ENCODE results near the gene ZFYVE27. TPM values are rescaled to one million over a fixed set of nuclear protein-coding genes. Genes with fewer than 3 reads are reported as not detected.

ZFYVE27 gene
- polyA plus RNA-seq, 3 donors, result 6.2 to 31.1 (median 9.7) TPM

DNA sequence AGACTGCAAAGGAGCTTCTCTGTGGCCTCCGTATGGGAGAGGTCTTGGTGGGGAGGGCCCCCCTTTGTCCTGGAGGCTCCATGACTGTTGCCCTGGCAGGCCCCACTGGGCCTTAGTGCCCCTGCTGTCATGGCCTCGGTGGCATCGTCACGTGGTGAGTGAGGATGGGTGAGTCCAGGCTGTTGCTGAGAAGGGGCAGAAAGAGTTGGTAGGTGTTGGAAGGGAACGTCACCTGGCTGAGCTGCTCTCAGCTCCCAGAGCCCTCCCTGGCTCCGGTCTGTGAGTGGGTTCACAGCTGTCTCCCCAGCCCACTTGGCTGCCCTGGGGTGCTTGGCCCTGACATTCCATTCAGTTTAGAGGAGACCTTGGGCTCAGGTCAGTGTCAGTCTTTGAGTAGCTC is 18.8 kb downstream of the ZFYVE27 start:
- Histone ChIP-seq H3K27me3 (ENCODE audit: control insufficient read depth in 2 of 2, insufficient read depth in 2 of 2, low read length in 2 of 2) (no peaks in the 10 kb centered on the region), H3K27ac (ENCODE audit: low read depth in 1 of 2, low read length in 2 of 2) (no peak overlapping the region), H3K4me3 (replicated peaks in 1 of 3; ENCODE audit: low read depth in 2 of 3, low read length in 3 of 3) (no peak overlapping the region), H3K79me2 (ENCODE audit: insufficient read depth, low read length) (no peaks in the 10 kb centered on the region), H3K9ac (ENCODE audit: insufficient read depth, low read length, poor library complexity, severe bottlenecking) (no peak overlapping the region), H3K9me3 (replicated peaks in 1 of 2; ENCODE audit: control insufficient read depth in 1 of 2, insufficient read depth in 1 of 2, low read length in 2 of 2) (no peaks in the 10 kb centered on the region), H4K20me1 (ENCODE audit: insufficient read depth, low read length) (peaks cover 4% of the 10 kb centered on the region), H3K4me1 (ENCODE audit: control insufficient read depth in 1 of 2, insufficient read depth in 2 of 2, low read length in 2 of 2) (no peaks in the 10 kb centered on the region), H3K36me3 (replicated peaks in 1 of 2; ENCODE audit: control insufficient read depth in 1 of 2, insufficient read depth in 2 of 2, low read length in 2 of 2) (peaks cover 91 to 95% of the 10 kb centered on the region in 2 donors), H2AFZ (ENCODE audit: insufficient read depth, low read depth, low read length, poor library complexity, severe bottlenecking) (no peak overlapping the region), H3K4me2 (replicated peaks; ENCODE audit: extremely low read depth, low read length, poor library complexity, severe bottlenecking) (no peak overlapping the region)
- 96% methylated on average over 4 of the region's 6 CpGs for WGBS (ENCODE audit: insufficient coverage)
- H3K36me3 Mint-ChIP-seq, result peaks cover 90 to 98% of the 10 kb centered on the region in 2 donors
- no peak overlapping the region for H3K4me3 Mint-ChIP-seq
- no peaks in the 10 kb centered on the region for H3K4me1 Mint-ChIP-seq
- TF ChIP-seq, protein P1, sequence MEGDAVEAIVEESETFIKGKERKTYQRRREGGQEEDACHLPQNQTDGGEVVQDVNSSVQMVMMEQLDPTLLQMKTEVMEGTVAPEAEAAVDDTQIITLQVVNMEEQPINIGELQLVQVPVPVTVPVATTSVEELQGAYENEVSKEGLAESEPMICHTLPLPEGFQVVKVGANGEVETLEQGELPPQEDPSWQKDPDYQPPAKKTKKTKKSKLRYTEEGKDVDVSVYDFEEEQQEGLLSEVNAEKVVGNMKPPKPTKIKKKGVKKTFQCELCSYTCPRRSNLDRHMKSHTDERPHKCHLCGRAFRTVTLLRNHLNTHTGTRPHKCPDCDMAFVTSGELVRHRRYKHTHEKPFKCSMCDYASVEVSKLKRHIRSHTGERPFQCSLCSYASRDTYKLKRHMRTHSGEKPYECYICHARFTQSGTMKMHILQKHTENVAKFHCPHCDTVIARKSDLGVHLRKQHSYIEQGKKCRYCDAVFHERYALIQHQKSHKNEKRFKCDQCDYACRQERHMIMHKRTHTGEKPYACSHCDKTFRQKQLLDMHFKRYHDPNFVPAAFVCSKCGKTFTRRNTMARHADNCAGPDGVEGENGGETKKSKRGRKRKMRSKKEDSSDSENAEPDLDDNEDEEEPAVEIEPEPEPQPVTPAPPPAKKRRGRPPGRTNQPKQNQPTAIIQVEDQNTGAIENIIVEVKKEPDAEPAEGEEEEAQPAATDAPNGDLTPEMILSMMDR (IDR thresholded peaks at IDR 0.05), result no peak
- no peaks in the 10 kb centered on the region for H3K27me3 Mint-ChIP-seq (ENCODE audit: low read depth in 3 of 3)
- peaks cover 0 to 2% (median 0%) of the 10 kb centered on the region in 7 donors for H3K9me3 Mint-ChIP-seq
- no peak for DNase-seq
- intact Hi-C loops (cut with micrococcal nuclease), result no loop called here
- H3K27ac Mint-ChIP-seq, result no peak overlapping the region

DNA sequence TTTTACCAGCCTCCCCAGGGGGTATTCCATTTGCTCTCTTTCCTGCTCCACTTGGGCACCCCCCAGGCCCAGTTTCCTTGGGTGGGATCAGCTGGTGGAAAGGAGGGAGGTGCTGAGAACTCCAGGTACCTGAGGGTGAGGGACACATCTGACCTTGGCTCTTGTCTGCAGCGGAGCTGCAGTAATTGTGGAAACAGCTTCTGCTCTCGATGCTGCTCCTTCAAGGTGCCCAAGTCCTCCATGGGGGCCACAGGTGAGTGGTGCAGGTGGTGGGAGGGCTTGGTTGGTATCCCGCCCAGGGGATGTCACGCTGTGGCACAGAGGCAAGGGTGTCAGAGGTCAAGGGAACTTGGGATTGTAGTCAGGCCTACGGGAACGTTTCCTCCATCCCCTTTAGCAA is 20.5 kb downstream of the ZFYVE27 start:
- no peaks in the 10 kb centered on the region for H3K4me1 Mint-ChIP-seq
- H3K4me3 Mint-ChIP-seq, result no peak overlapping the region
- no peak overlapping the region for H3K9ac ChIP-seq (ENCODE audit: insufficient read depth, low read length, poor library complexity, severe bottlenecking)
- peaks cover 4% of the 10 kb centered on the region for H4K20me1 ChIP-seq (ENCODE audit: insufficient read depth, low read length)
- H3K27me3 ChIP-seq (ENCODE audit: control insufficient read depth in 2 of 2, insufficient read depth in 2 of 2, low read length in 2 of 2), result no peaks in the 10 kb centered on the region
- no peak for DNase-seq
- H2AFZ ChIP-seq (ENCODE audit: insufficient read depth, low read depth, low read length, poor library complexity, severe bottlenecking), result no peak overlapping the region
- no peak overlapping the region for H3K27ac ChIP-seq (ENCODE audit: low read depth in 1 of 2, low read length in 2 of 2)
- H3K4me1 ChIP-seq (ENCODE audit: control insufficient read depth in 1 of 2, insufficient read depth in 2 of 2, low read length in 2 of 2), result no peaks in the 10 kb centered on the region
- TF ChIP-seq, protein P1 (IDR thresholded peaks at IDR 0.05), result no peak
- intact Hi-C loops (cut with micrococcal nuclease), result no loop called here
- H3K36me3 Mint-ChIP-seq, result peaks cover 86 to 98% of the 10 kb centered on the region in 2 donors
- H3K27me3 Mint-ChIP-seq (ENCODE audit: low read depth in 3 of 3), result peaks cover 0 to 2% (median 0%) of the 10 kb centered on the region in 3 donors
- no peak overlapping the region for H3K4me2 ChIP-seq (replicated peaks; ENCODE audit: extremely low read depth, low read length, poor library complexity, severe bottlenecking)
- H3K36me3 ChIP-seq (replicated peaks in 1 of 2; ENCODE audit: control insufficient read depth in 1 of 2, insufficient read depth in 2 of 2, low read length in 2 of 2), result peaks cover 88 to 95% of the 10 kb centered on the region in 2 donors
- peaks cover 0 to 2% (median 0%) of the 10 kb centered on the region in 7 donors for H3K9me3 Mint-ChIP-seq
- peak overlapping the region in 1 of 7 donors; percentile 32 for H3K27ac Mint-ChIP-seq
- 93% methylated on average over 2 of the region's 6 CpGs for WGBS (ENCODE audit: insufficient coverage)
- H3K9me3 ChIP-seq (replicated peaks in 1 of 2; ENCODE audit: control insufficient read depth in 1 of 2, insufficient read depth in 1 of 2, low read length in 2 of 2), result no peaks in the 10 kb centered on the region
- no peak overlapping the region for H3K4me3 ChIP-seq (replicated peaks in 1 of 3; ENCODE audit: low read depth in 2 of 3, low read length in 3 of 3)
- H3K79me2 ChIP-seq (ENCODE audit: insufficient read depth, low read length), result no peaks in the 10 kb centered on the region
